Astrocyte (in vitro differentiated cells and primary cell): ENCODE measurements around the gene PRR7. TPM values are rescaled to one million over a fixed set of nuclear protein-coding genes. Genes with fewer than 3 reads are reported as not detected.

ENCODE experiments used
- DNase-seq: peaks from one replicate; pipeline ENCODE4 v3.0.0-alpha.2; 2010; ENCODE audit warnings: low read depth
- FAIRE-seq: peaks from 2 replicates; lab custom pipeline; 2011; peaks lifted over from hg19 to GRCh38; lab: Jason Lieb, UNC
- H2AFZ ChIP-seq: 2 replicates; pipeline ENCODE4 v1.6.0; 2012; ENCODE audit warnings: low read depth, low read length, inconsistent platforms
- H3K27ac ChIP-seq: 2 replicates; pipeline ENCODE4 v1.5.1; 2011; ENCODE audit warnings: low read depth, low read length, inconsistent platforms
- H3K27me3 ChIP-seq: 2 replicates; pipeline ENCODE4 v1.6.0; 2011; ENCODE audit warnings: low read length, inconsistent platforms; ENCODE audit not compliant: insufficient read depth
- H3K36me3 ChIP-seq: 2 replicates; pipeline ENCODE4 v1.5.1; 2011; ENCODE audit warnings: low read length, inconsistent platforms; ENCODE audit not compliant: insufficient read depth
- H3K4me1 ChIP-seq: 2 replicates; pipeline ENCODE4 v1.5.1; 2011; ENCODE audit warnings: low read length, inconsistent platforms; ENCODE audit not compliant: insufficient read depth
- H3K4me2 ChIP-seq: 2 replicates; pipeline ENCODE4 v1.6.0; 2012; ENCODE audit warnings: low read length, inconsistent platforms
- H3K4me3 ChIP-seq: 2 replicates; pipeline ENCODE4 v1.5.1; 2011; ENCODE audit warnings: low read depth, mild to moderate bottlenecking, low read length, inconsistent platforms; ENCODE audit not compliant: insufficient read depth
- H3K79me2 ChIP-seq: 2 replicates; pipeline ENCODE4 v1.6.0; 2012; ENCODE audit warnings: mild to moderate bottlenecking, low read length, inconsistent platforms; ENCODE audit not compliant: insufficient read depth
- H3K9ac ChIP-seq: 2 replicates; pipeline ENCODE4 v1.6.0; 2012; ENCODE audit warnings: mild to moderate bottlenecking, low read length, inconsistent platforms
- H3K9me3 ChIP-seq: 2 replicates; pipeline ENCODE4 v1.5.1; 2012; ENCODE audit warnings: low read depth, mild to moderate bottlenecking, low read length, inconsistent platforms; ENCODE audit not compliant: insufficient read depth
- H4K20me1 ChIP-seq: 2 replicates; pipeline ENCODE4 v1.6.0; 2012; ENCODE audit warnings: low read length, inconsistent platforms; ENCODE audit not compliant: insufficient read depth
- H3K27ac Mint-ChIP-seq: one replicate; pipeline ENCODE4 v1.8.0; 2021; ENCODE audit warnings: mild to moderate bottlenecking, mixed read lengths; ENCODE audit not compliant: unreplicated experiment
- H3K27me3 Mint-ChIP-seq: one replicate; pipeline ENCODE4 v1.8.0; 2021; ENCODE audit warnings: low read depth, mixed read lengths; ENCODE audit not compliant: unreplicated experiment
- H3K36me3 Mint-ChIP-seq: one replicate; pipeline ENCODE4 v1.8.0; 2021; ENCODE audit warnings: low read depth, mixed read lengths; ENCODE audit not compliant: unreplicated experiment
- H3K4me1 Mint-ChIP-seq: one replicate; pipeline ENCODE4 v1.8.0; 2021; ENCODE audit warnings: low read depth, mixed read lengths; ENCODE audit not compliant: unreplicated experiment
- H3K4me3 Mint-ChIP-seq: one replicate; pipeline ENCODE4 v1.8.0; 2021; ENCODE audit warnings: mild to moderate bottlenecking, moderate library complexity, mixed read lengths; ENCODE audit not compliant: unreplicated experiment
- H3K9me3 Mint-ChIP-seq: one replicate; pipeline ENCODE4 v1.8.0; 2021; ENCODE audit warnings: mild to moderate bottlenecking, mixed read lengths; ENCODE audit not compliant: unreplicated experiment
- CTCF ChIP-seq: IDR thresholded peaks from 2 replicates; pipeline ENCODE4 v1.5.1; 2011; ENCODE audit warnings: low read depth, mild to moderate bottlenecking, inconsistent platforms, low read length, moderate library complexity; ENCODE audit not compliant: insufficient read depth
- EZH2 ChIP-seq: IDR thresholded peaks from 2 replicates; pipeline ENCODE4 v1.6.1; 2012; ENCODE audit warnings: mild to moderate bottlenecking, low read length, inconsistent platforms; ENCODE audit not compliant: insufficient read depth
- total RNA-seq: library from RNA; stranded (reverse); gene quantifications from 2 replicates; pipeline ENCODE4 v1.2.1, GENCODE V29; 2021

Gene PRR7
- total RNA-seq, 1 donor from 2014 or later = 9.9 TPM

GRCh38 chr5:177399997-177400868, 46.4 kb upstream of the PRR7 start, which contains the start of gene PFN3:
PFN3 (minus strand) TSS chr5:177400661; CDS start chr5:177400576, 85 bp downstream.
- DNase-seq = no peak
- Histone ChIP-seq H3K79me2 (no peaks in the 10 kb centered on the region), H4K20me1 (no peaks in the 10 kb centered on the region), H2AFZ (peak within 1 kb of the TSS; percentile 55), H3K36me3 (no peaks in the 10 kb centered on the region), H3K4me2 (peak within 1 kb of the TSS; percentile 45), H3K27me3 (peaks cover 44% of the 10 kb centered on the region), H3K27ac (no peak within 1 kb of the TSS), H3K9me3 (no peaks in the 10 kb centered on the region), H3K4me1 (peaks cover 30% of the 10 kb centered on the region), H3K9ac (no peak within 1 kb of the TSS), H3K4me3 (no peak within 1 kb of the TSS)
- H3K27me3 Mint-ChIP-seq = peaks cover 43% of the 10 kb centered on the region
- H3K4me1 Mint-ChIP-seq = no peaks in the 10 kb centered on the region
- H3K27ac Mint-ChIP-seq = no peak within 1 kb of the TSS
- no peaks in the 10 kb centered on the region for H3K36me3 Mint-ChIP-seq
- H3K9me3 Mint-ChIP-seq = no peaks in the 10 kb centered on the region
- peak; percentile 79 for TF ChIP-seq EZH2
- no peak for TF ChIP-seq CTCF
- no peak within 1 kb of the TSS for H3K4me3 Mint-ChIP-seq
- no peak for FAIRE-seq

GRCh38 chr5:177402271-177403043, 44.2 kb upstream of the PRR7 start:
- H3K4me1 Mint-ChIP-seq = no peaks in the 10 kb centered on the region
- Histone ChIP-seq H3K4me2 (peak overlapping the region; percentile 99), H3K27ac (no peak overlapping the region), H2AFZ (peak overlapping the region; percentile 62), H3K9ac (no peak overlapping the region), H3K79me2 (no peaks in the 10 kb centered on the region), H3K9me3 (no peaks in the 10 kb centered on the region), H4K20me1 (no peaks in the 10 kb centered on the region), H3K4me3 (peak overlapping the region; percentile 56), H3K4me1 (peaks cover 30% of the 10 kb centered on the region), H3K27me3 (peaks cover 38% of the 10 kb centered on the region), H3K36me3 (no peaks in the 10 kb centered on the region)
- no peak for FAIRE-seq
- H3K27ac Mint-ChIP-seq = peak overlapping the region; percentile 75
- DNase-seq = peak; percentile 42
- peaks cover 53% of the 10 kb centered on the region for H3K27me3 Mint-ChIP-seq
- peak overlapping the region; percentile 84 for H3K4me3 Mint-ChIP-seq
- no peaks in the 10 kb centered on the region for H3K36me3 Mint-ChIP-seq
- no peaks in the 10 kb centered on the region for H3K9me3 Mint-ChIP-seq
- TF ChIP-seq CTCF (peak; percentile 27), EZH2 (peak; percentile 59)
